ENCODE results near the gene KCNJ14.
"Not testable (repeated sequence)": the region's sequence is repeated elsewhere in the genome, so short reads cannot be mapped to it uniquely, and the experiment has no call there.

The KCNJ14 gene

GRCh38 chr19:48487544-48487943 is 32.2 kb downstream of the KCNJ14 start:
- H3K4me3 ChIP-seq (ENCODE audit: low read depth, low read length): no peak overlapping the region
- no peak for DNase-seq (ENCODE audit: low read depth)
- no peak for TF ChIP-seq CTCF (IDR thresholded peaks at IDR 0.05; ENCODE audit: low read depth, low read length, missing control alignments)

GRCh38 chr19:48487948-48488347 is 32.6 kb downstream of the KCNJ14 start:
- H3K4me3 ChIP-seq (ENCODE audit: low read depth, low read length): no peak overlapping the region
- no peak for DNase-seq (ENCODE audit: low read depth)
- no peak for TF ChIP-seq CTCF (IDR thresholded peaks at IDR 0.05; ENCODE audit: low read depth, low read length, missing control alignments)

- H3K4me3 ChIP-seq (ENCODE audit: low read depth, low read length); DNase-seq (ENCODE audit: low read depth): not testable (repeated sequence)
Measured at GRCh38 chr19:48488478-48488877, 33.1 kb downstream of the KCNJ14 start.

GRCh38 chr19:48489608-48490216 is 34.3 kb downstream of the KCNJ14 start:
- peak; percentile 99 for TF ChIP-seq CTCF (IDR thresholded peaks at IDR 0.05; ENCODE audit: low read depth, low read length, missing control alignments)
- H3K4me3 ChIP-seq (ENCODE audit: low read depth, low read length): no peak overlapping the region
- DNase-seq (ENCODE audit: low read depth): peak; percentile 44

GRCh38 chr19:48490981-48491792 is 35.8 kb downstream of the KCNJ14 start:
- H3K4me3 ChIP-seq (ENCODE audit: low read depth, low read length): peak overlapping the region; percentile 15
- no peak for TF ChIP-seq CTCF (IDR thresholded peaks at IDR 0.05; ENCODE audit: low read depth, low read length, missing control alignments)
- no peak for DNase-seq (ENCODE audit: low read depth)

- no peak for DNase-seq (ENCODE audit: low read depth)
- TF ChIP-seq CTCF (IDR thresholded peaks at IDR 0.05; ENCODE audit: low read depth, low read length, missing control alignments): no peak
Measured at GRCh38 chr19:48491793-48492123, 36.4 kb downstream of the KCNJ14 start.

GRCh38 chr19:48492925-48493717 is 37.7 kb downstream of the KCNJ14 start:
- no peak for TF ChIP-seq CTCF (IDR thresholded peaks at IDR 0.05; ENCODE audit: low read depth, low read length, missing control alignments)
- peak; percentile 74 for DNase-seq (ENCODE audit: low read depth)
- H3K4me3 ChIP-seq (ENCODE audit: low read depth, low read length): peak overlapping the region; percentile 41

More at GRCh38 chr19:48491793-48492123, 36.4 kb downstream of the KCNJ14 start:
- H3K4me3 ChIP-seq (ENCODE audit: low read depth, low read length): no peak overlapping the region
